B cell (primary cell): ENCODE measurements around the gene KDF1. TPM values are rescaled to one million over a fixed set of nuclear protein-coding genes. Genes with fewer than 3 reads are reported as not detected.

ENCODE experiments used
- ATAC-seq: fragments of 200-7000 bp; cut with Tn5 transposase; one replicate; pipeline ENCODE4 v1.10.0; 2021; ENCODE audit warnings: low read depth, mild to moderate bottlenecking, moderate number of reproducible peaks, moderate library complexity
- CTCF ChIA-PET: fragments of 350-600 bp; sonication (Branson Sonifier 250); formaldehyde crosslinking; loops from one replicate; lab custom pipeline; 2021; ENCODE audit warnings: antibody characterized with exemption, inconsistent platforms; lab: Charles Lee
- POLR2A ChIA-PET: fragments of 350-600 bp; sonication (Branson Sonifier 250); formaldehyde crosslinking; loops from one replicate; lab custom pipeline; 2021; ENCODE audit warnings: antibody characterized with exemption; lab: Charles Lee
- DNase-seq: peaks from one replicate; pipeline ENCODE4 v3.0.0; 2013
- H2AFZ ChIP-seq: 2 replicates; pipeline ENCODE4 v1.6.1; 2012; ENCODE audit warnings: mild to moderate bottlenecking, low read depth, low read length; ENCODE audit not compliant: insufficient read depth, poor library complexity, severe bottlenecking
- H3K27ac ChIP-seq, 2 donors: 1 replicate in 1 of 2; 2 replicates in 1 of 2; pipeline ENCODE4 v1.5.1; 2012 to 2013; ENCODE audit warnings: low read length in 2 of 2, mild to moderate bottlenecking in 2 of 2, moderate library complexity in 1 of 2
- H3K27me3 ChIP-seq, 4 experiments: fragments of 200-600 bp in 1 of 4; sonication (generic) in 1 of 4; replicated peaks in 1 of 4; 1 replicate in 2 of 4; 2 replicates in 2 of 4; pipeline versions ENCODE4 v1.6.1 to v1.7.0; 2013 to 2016; ENCODE audit warnings: low read length in 3 of 4, mild to moderate bottlenecking in 2 of 4, mixed read lengths in 1 of 4, moderate library complexity in 1 of 4; ENCODE audit not compliant: insufficient read depth in 4 of 4, control insufficient read depth in 3 of 4; ENCODE audit errors: control extremely low read depth in 1 of 4
- H3K36me3 ChIP-seq, 2 experiments: replicated peaks in 1 of 2; 1 replicate in 1 of 2; 2 replicates in 1 of 2; pipeline versions ENCODE4 v1.6.1 to v1.7.1; 2013; ENCODE audit warnings: low read length in 1 of 2; ENCODE audit not compliant: insufficient read depth in 2 of 2, control insufficient read depth in 1 of 2; ENCODE audit errors: control extremely low read depth in 1 of 2, extremely low read depth in 1 of 2
- H3K4me1 ChIP-seq, 2 donors: fragments of 200-600 bp in 1 of 2; sonication (generic) in 1 of 2; 1 replicate in 1 of 2; 2 replicates in 1 of 2; pipeline versions ENCODE4 v1.5.1 to v1.6.1; 2013 to 2017; ENCODE audit warnings: low read length in 2 of 2; ENCODE audit not compliant: control insufficient read depth in 2 of 2, insufficient read depth in 2 of 2
- H3K4me2 ChIP-seq: replicated peaks from 2 replicates; pipeline ENCODE3; 2012; ENCODE audit warnings: mild to moderate bottlenecking, low read depth, low read length; ENCODE audit not compliant: poor library complexity, severe bottlenecking
- H3K4me3 ChIP-seq, 5 experiments: fragments of 200-600 bp in 1 of 5; sonication (generic) in 1 of 5; 1 replicate in 3 of 5; 2 replicates in 2 of 5; pipeline versions ENCODE4 v1.5.1 to v1.7.0; 2011 to 2016; ENCODE audit warnings: low read length in 4 of 5, mild to moderate bottlenecking in 4 of 5, low read depth in 2 of 5, control low read depth in 1 of 5, moderate library complexity in 1 of 5; ENCODE audit not compliant: insufficient read depth in 1 of 5; ENCODE audit errors: control extremely low read depth in 1 of 5, extremely low read depth in 1 of 5
- H3K79me2 ChIP-seq: fragments of 200-600 bp; sonication (generic); one replicate; pipeline ENCODE4 v1.6.0; 2016; ENCODE audit warnings: low read length; ENCODE audit not compliant: control insufficient read depth, insufficient read depth
- H3K9ac ChIP-seq: fragments of 200-600 bp; sonication (generic); 2 replicates; pipeline ENCODE4 v1.6.1; 2017; ENCODE audit warnings: mild to moderate bottlenecking, low read length, moderate library complexity
- H3K9me3 ChIP-seq, 3 donors: one replicate each; pipeline versions ENCODE4 v1.6.1 to v1.7.1; 2013; ENCODE audit warnings: low read length in 2 of 3; ENCODE audit not compliant: control insufficient read depth in 2 of 3, insufficient read depth in 1 of 3; ENCODE audit errors: control extremely low read depth in 1 of 3
- H4K20me1 ChIP-seq: 2 replicates; pipeline ENCODE4 v1.6.0; 2012; ENCODE audit warnings: mild to moderate bottlenecking, low read length; ENCODE audit not compliant: insufficient read depth, control insufficient read depth, poor library complexity, severe bottlenecking
- H3K27ac Mint-ChIP-seq: one replicate; pipeline ENCODE4 v1.8.0; 2021; ENCODE audit warnings: mixed read lengths
- H3K27me3 Mint-ChIP-seq: one replicate; pipeline ENCODE4 v1.8.0; 2021; ENCODE audit warnings: mixed read lengths
- H3K4me1 Mint-ChIP-seq: one replicate; pipeline ENCODE4 v1.8.0; 2021; ENCODE audit warnings: mixed read lengths
- H3K4me3 Mint-ChIP-seq: one replicate; pipeline ENCODE4 v1.8.0; 2021; ENCODE audit warnings: mixed read lengths
- H3K9me3 Mint-ChIP-seq: one replicate; pipeline ENCODE4 v1.8.0; 2022; ENCODE audit warnings: mixed read lengths; ENCODE audit not compliant: insufficient read depth
- CTCF ChIP-seq: fragments of 200-600 bp; IDR thresholded peaks from one replicate; pipeline ENCODE4 v1.8.0; 2022; ENCODE audit warnings: antibody characterized with exemption, mild to moderate bottlenecking
- EZH2 ChIP-seq: IDR thresholded peaks from 2 replicates; pipeline ENCODE4 v1.6.1; 2012; ENCODE audit warnings: borderline replicate concordance, low read depth, mild to moderate bottlenecking, moderate library complexity, low read length; ENCODE audit not compliant: insufficient read depth, poor library complexity, severe bottlenecking
- WGBS: methylation state at CpG from one replicate; pipeline ENCODE4 v1.1.5; 2013; ENCODE audit warnings: missing lambda C conversion rate; ENCODE audit not compliant: insufficient coverage; 5-methylcytosine and 5-hydroxymethylcytosine counted together
- intact Hi-C: fragments of 100-400 bp; cut with micrococcal nuclease; formaldehyde crosslinking; loops from one replicate; pipeline ENCODE4 v1.10.0; 2022
- polyA plus RNA-seq: library from polyadenylated mRNA; depleted of rRNA; stranded (reverse); fragments of >200 nt; gene quantifications from 2 replicates; pipeline ENCODE4 v1.2.3, GENCODE V29; 2012
- total RNA-seq, 2 donors: library from RNA; stranded (reverse); fragments of 120-200 nt in 1 of 2; gene quantifications; 1 replicate in 1 of 2; 2 replicates in 1 of 2; pipeline versions ENCODE4 v1.2.3 to v1.2.4, GENCODE V29; 2013 to 2022

Gene KDF1
- total and polyA plus RNA-seq, 2 donors (not counting 1 experiment from before 2014, with no cell fraction given): 0.74 to 2.6 TPM

DNA sequence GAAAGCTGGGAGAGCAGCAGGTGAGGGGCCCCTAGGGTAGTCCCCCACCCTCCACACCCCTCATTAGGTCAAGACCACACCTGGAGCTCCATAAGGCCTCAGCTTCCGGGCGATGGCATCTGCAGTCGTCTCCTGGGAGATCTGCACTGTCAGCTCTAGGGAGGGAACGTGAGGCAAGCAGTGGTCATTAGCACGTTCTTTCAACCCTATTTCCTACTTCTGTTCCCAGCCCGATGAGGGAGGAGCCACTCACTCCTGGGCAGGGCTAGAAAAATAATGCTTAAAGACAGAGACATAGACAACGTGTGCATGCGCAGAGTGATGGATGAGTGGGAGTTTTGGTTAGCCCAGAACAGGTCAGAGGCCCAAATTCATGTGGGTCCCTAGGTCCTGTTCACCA, 9.7 kb downstream of the KDF1 start:
- intact Hi-C loops: no loop called here
- H3K4me2 ChIP-seq: no peak overlapping the region
- H3K9me3 ChIP-seq: peaks cover 0 to 2% (median 0%) of the 10 kb centered on the region in 3 donors
- H3K9ac ChIP-seq: no peak overlapping the region
- H3K27ac Mint-ChIP-seq: no peak overlapping the region
- WGBS: 75% methylated on average over 6 of the region's 8 CpGs
- H4K20me1 ChIP-seq: no peaks in the 10 kb centered on the region
- no peaks in the 10 kb centered on the region for H3K27me3 ChIP-seq
- ChIA-PET CTCF (no interaction called here), POLR2A (no interaction called here)
- H3K4me3 ChIP-seq: no peak overlapping the region
- DNase-seq (no peak), ATAC-seq (no peak)
- no peak overlapping the region for H3K4me3 Mint-ChIP-seq
- H3K27ac ChIP-seq: no peak overlapping the region
- H3K27me3 Mint-ChIP-seq: no peaks in the 10 kb centered on the region
- no peaks in the 10 kb centered on the region for H3K9me3 Mint-ChIP-seq
- H3K36me3 ChIP-seq: peaks cover 0 to 7% of the 10 kb centered on the region in 2 experiments
- H3K4me1 Mint-ChIP-seq: no peaks in the 10 kb centered on the region
- H2AFZ ChIP-seq: no peak overlapping the region
- no peaks in the 10 kb centered on the region for H3K4me1 ChIP-seq
- no peaks in the 10 kb centered on the region for H3K79me2 ChIP-seq
- TF ChIP-seq CTCF: no peak
- no peak for TF ChIP-seq EZH2

- no peak overlapping the region for H3K4me2 ChIP-seq
- H3K9ac ChIP-seq: no peak overlapping the region
- intact Hi-C loops: no loop called here
- no peak overlapping the region for H3K27ac ChIP-seq
- H3K9me3 ChIP-seq: peaks cover 0 to 2% (median 0%) of the 10 kb centered on the region in 3 donors
- H3K4me1 ChIP-seq: no peaks in the 10 kb centered on the region
- H3K79me2 ChIP-seq: no peaks in the 10 kb centered on the region
- H2AFZ ChIP-seq: no peak overlapping the region
- DNase-seq (no peak), ATAC-seq (no peak)
- no peak overlapping the region for H3K4me3 ChIP-seq
- no peak overlapping the region for H3K4me3 Mint-ChIP-seq
- no peaks in the 10 kb centered on the region for H3K27me3 Mint-ChIP-seq
- POLR2A ChIA-PET: no interaction called here
- H4K20me1 ChIP-seq: no peaks in the 10 kb centered on the region
- CTCF ChIA-PET: no interaction called here
- H3K9me3 Mint-ChIP-seq: no peaks in the 10 kb centered on the region
- no peaks in the 10 kb centered on the region for H3K4me1 Mint-ChIP-seq
- H3K27me3 ChIP-seq: no peaks in the 10 kb centered on the region
- H3K36me3 ChIP-seq: peaks cover 0 to 14% of the 10 kb centered on the region in 2 experiments
- WGBS: 94% methylated on average over 3 of the region's 3 CpGs
- TF ChIP-seq CTCF (no peak), EZH2 (no peak)
- H3K27ac Mint-ChIP-seq: no peak overlapping the region
Observed at GRCh38 chr1:26949926-26950319, 10.3 kb downstream of the KDF1 start.
